Left lung (tissue), 10 donors: Measurements from ENCODE around the gene ASGR2. TPM values are rescaled to one million over a fixed set of nuclear protein-coding genes. Genes with fewer than 3 reads are reported as not detected.
A peak's percentile ranks its signal among the peaks of the same experiment; 100 is the strongest.

Source experiments
- ATAC-seq: fragments of 200-7000 bp; cut with Tn5 transposase; one replicate; pipeline ENCODE4 v1.9.1; 2020; ENCODE audit warnings: moderate library complexity
- DNase-seq, 4 donors: peaks; one replicate each; pipeline ENCODE4 v3.0.0-alpha.2; 2013 to 2020
- H3K27ac ChIP-seq, 2 donors: fragments of 200-600 bp; sonication (generic) in 1 of 2; one replicate each; pipeline versions ENCODE4 v1.5.0 to v1.8.0; 2020 to 2021
- H3K27me3 ChIP-seq, 2 donors: fragments of 200-600 bp; sonication (generic) in 1 of 2; one replicate each; pipeline versions ENCODE4 v1.5.0 to v1.8.0; 2020 to 2021
- H3K36me3 ChIP-seq, 2 donors: fragments of 200-600 bp; sonication (generic) in 1 of 2; one replicate each; pipeline versions ENCODE4 v1.5.0 to v1.8.0; 2020 to 2021
- H3K4me1 ChIP-seq, 2 donors: fragments of 200-600 bp; one replicate each; pipeline ENCODE4 v1.8.0; 2021
- H3K4me3 ChIP-seq, 2 donors: fragments of 200-600 bp; sonication (generic) in 1 of 2; one replicate each; pipeline versions ENCODE4 v1.5.0 to v1.8.0; 2020 to 2021; ENCODE audit warnings: mild to moderate bottlenecking in 1 of 2
- H3K9me3 ChIP-seq, 2 donors: fragments of 200-600 bp; sonication (generic) in 1 of 2; one replicate each; pipeline versions ENCODE4 v1.5.0 to v1.8.0; 2020 to 2021
- CTCF ChIP-seq, 2 donors: fragments of 200-600 bp; sonication (generic) in 1 of 2; IDR thresholded peaks; one replicate each; pipeline versions ENCODE4 v1.5.0 to v1.8.0; 2021; ENCODE audit warnings: antibody characterized with exemption in 2 of 2
- intact Hi-C, 2 donors: fragments of 100-400 bp; cut with DNase I; formaldehyde crosslinking; loops; one replicate each; pipeline versions ENCODE4 v1.11.2 to v1.14.2; 2022
- polyA plus RNA-seq, 6 donors: library from polyadenylated mRNA; unstranded; fragments of 120-200 nt; gene quantifications; one replicate each; pipeline ENCODE4 v1.2.1, GENCODE V29; 2013; ENCODE audit not compliant: insufficient read length in 6 of 6
- total RNA-seq, 2 donors: library from RNA; stranded (reverse); fragmentation: NEBNext Ultra II Directional; extraction: Animal tissue kit (Norgen Biotek cat#: 25700); gene quantifications; one replicate each; pipeline ENCODE4 v1.2.1, GENCODE V29; 2021
- donor health status: DM: no; HTN: yes; CAD: no.
- donor health status: DM: no; HTN: no; CAD: no.

ASGR2 gene
- total and polyA plus RNA-seq, 8 donors: 0.34 to 2.7 (median 0.62) TPM

- H3K9me3 ChIP-seq: no peaks in the 10 kb centered on the region
- peaks cover 0 to 50% of the 10 kb centered on the region in 2 donors for H3K27me3 ChIP-seq
- intact Hi-C loops: loop anchor here in 1 of 2 donors (5.0 kb wide), 1 partner anchor 85 kb away; no protein-coding TSS in a partner anchor
- no peak for TF ChIP-seq CTCF (IDR thresholded peaks at IDR 0.05)
- peaks cover 0 to 42% of the 10 kb centered on the region in 2 donors for H3K4me1 ChIP-seq
- H3K4me3 ChIP-seq: peak overlapping the region in 1 of 2 donors; percentile 29
- peak overlapping the region; percentile 30 to 39 for H3K27ac ChIP-seq
- no peaks in the 10 kb centered on the region for H3K36me3 ChIP-seq
- peak in 1 of 4 donors; percentile 70 for DNase-seq
- ATAC-seq: peak; percentile 42
Measured at GRCh38 chr17:7137171-7137943, 22.7 kb upstream of the ASGR2 start.

- peak; percentile 89 to 90 for TF ChIP-seq CTCF (IDR thresholded peaks at IDR 0.05)
- H3K27me3 ChIP-seq: peaks cover 0 to 55% of the 10 kb centered on the region in 2 donors
- intact Hi-C loops: loop anchor here in 1 of 2 donors (5.0 kb wide), 1 partner anchor 84 kb away; no protein-coding TSS in a partner anchor
- no peak overlapping the region for H3K4me3 ChIP-seq
- DNase-seq: peak; percentile 62 to 92 (median 78)
- peak; percentile 72 for ATAC-seq
- no peaks in the 10 kb centered on the region for H3K9me3 ChIP-seq
- H3K27ac ChIP-seq: peak overlapping the region in 1 of 2 donors; percentile 21
- no peaks in the 10 kb centered on the region for H3K36me3 ChIP-seq
- peaks cover 0 to 42% of the 10 kb centered on the region in 2 donors for H3K4me1 ChIP-seq
Measured at GRCh38 chr17:7136266-7136877, 21.8 kb upstream of the ASGR2 start.

GRCh38 chr17:7133916-7134315 is 19.3 kb upstream of the ASGR2 start:
- Histone ChIP-seq H3K27me3 (peaks cover 0 to 58% of the 10 kb centered on the region in 2 donors), H3K4me1 (peaks cover 0 to 39% of the 10 kb centered on the region in 2 donors), H3K4me3 (no peak overlapping the region), H3K36me3 (no peaks in the 10 kb centered on the region), H3K27ac (peak overlapping the region in 1 of 2 donors; percentile 79), H3K9me3 (no peaks in the 10 kb centered on the region)
- TF ChIP-seq CTCF (IDR thresholded peaks at IDR 0.05): no peak
- ATAC-seq (no peak), DNase-seq (no peak)
- intact Hi-C loops: no loop called here

- H3K27ac ChIP-seq: peak overlapping the region in 1 of 2 donors; percentile 79
Measured at GRCh38 chr17:7133424-7133823, 18.8 kb upstream of the ASGR2 start.

More at GRCh38 chr17:7133424-7133823, 18.8 kb upstream of the ASGR2 start:
- Histone ChIP-seq H3K4me1 (peaks cover 0 to 39% of the 10 kb centered on the region in 2 donors), H3K36me3 (no peaks in the 10 kb centered on the region), H3K27me3 (peaks cover 0 to 54% of the 10 kb centered on the region in 2 donors), H3K9me3 (no peaks in the 10 kb centered on the region), H3K4me3 (no peak overlapping the region)
- DNase-seq (peak in 1 of 4 donors; percentile 68), ATAC-seq (peak; percentile 36)
- intact Hi-C loops: no loop called here
- peak; percentile 30 to 33 for TF ChIP-seq CTCF (IDR thresholded peaks at IDR 0.05)
